ENCODE measurements around the gene KRTAP10-9.
"Not testable (repeated sequence)": the region's sequence is repeated elsewhere in the genome, so short reads cannot be mapped to it uniquely, and the experiment has no call there.

The KRTAP10-9 gene

DNA sequence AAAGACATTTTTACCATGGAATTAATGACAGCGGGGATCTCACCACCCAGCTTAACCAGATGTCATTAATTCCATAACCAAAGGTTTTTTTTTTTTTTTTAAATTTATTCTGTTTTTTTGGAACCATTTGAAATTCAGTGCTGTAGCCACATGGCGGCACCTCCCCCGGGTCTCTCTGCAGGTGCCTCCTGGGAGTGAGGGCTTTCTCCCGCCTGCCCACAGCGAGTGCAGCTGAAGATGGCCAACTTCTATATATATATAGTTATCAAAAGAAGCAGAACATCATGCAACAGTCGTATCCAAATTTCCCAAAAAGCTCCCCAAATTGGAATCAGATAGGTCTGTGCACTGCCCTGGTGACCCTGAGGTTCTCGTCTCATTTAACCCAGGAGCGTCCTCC, 11.4 kb upstream of the KRTAP10-9 start:
- DNase-seq: no peak

DNA sequence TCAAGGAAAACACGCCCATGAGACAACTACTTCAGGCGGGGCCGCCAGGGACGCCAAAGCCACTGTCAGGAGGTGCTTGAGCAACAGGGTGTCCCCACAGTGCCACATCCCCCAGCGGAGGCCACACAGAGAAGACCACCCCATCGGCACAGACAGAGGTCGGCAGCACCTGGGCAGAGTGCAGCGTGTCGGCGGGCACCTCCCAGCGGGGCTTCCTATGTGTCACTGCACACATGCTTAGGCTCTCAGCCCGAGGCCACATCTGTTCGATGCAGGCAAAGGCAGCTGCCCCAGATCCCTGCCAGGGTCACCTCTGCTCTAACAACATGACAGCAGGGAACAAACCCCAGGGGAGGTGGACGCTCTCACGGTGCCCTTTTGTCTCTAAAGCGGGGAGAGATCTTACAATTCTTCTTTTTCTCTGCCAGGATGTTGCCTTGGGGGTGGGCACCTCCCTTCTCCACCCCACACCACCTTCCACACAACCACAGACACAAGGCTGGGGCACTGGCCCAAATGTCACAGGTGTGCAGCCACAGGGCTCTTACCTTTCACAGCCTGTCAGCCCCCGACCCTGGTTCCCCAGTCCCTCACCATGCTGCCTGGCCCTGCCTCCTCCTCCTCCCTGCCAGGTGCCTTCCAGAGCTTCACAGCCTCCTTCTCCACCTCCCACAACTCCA, 10.8 kb upstream of the KRTAP10-9 start:
- DNase-seq: no peak

DNA sequence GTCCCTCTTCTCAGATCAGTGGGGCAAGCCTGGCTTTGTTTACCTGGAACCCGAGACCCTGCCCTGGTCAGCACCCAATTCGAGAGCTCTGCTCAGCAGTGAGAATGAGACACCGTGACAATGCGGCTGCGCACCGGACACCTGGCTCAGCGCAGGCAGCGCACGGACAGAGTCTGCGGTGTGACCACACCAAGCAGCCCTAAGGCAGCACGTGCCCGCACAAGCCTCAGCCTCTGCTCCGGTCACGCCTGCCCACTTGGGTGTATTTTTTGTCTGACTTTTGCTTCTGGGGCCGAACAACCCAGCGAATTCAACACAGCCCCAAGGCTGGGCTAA, 10.3 kb upstream of the KRTAP10-9 start:
- no peak for DNase-seq

DNA sequence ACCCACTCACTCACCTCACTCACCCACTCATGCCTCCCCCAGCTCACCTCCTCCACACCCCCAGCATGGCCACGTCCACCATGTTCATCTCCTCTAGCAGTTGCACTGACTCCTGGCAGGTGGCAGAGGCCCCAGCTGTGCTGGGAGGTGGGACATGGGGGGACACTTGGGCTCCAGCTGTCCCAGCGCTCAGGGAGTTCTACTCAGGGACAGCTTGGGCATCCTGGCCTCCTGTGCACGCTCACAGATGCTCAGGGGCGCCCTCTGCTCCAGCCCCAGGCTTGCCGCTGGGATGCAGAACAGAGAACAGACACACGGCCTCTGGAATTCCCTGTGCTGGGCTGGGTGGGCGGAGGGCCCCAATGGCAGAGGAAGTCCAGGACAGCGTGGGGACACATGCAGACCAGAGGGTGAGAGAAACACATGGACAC, 9.8 kb upstream of the KRTAP10-9 start:
- no peak for DNase-seq

DNA sequence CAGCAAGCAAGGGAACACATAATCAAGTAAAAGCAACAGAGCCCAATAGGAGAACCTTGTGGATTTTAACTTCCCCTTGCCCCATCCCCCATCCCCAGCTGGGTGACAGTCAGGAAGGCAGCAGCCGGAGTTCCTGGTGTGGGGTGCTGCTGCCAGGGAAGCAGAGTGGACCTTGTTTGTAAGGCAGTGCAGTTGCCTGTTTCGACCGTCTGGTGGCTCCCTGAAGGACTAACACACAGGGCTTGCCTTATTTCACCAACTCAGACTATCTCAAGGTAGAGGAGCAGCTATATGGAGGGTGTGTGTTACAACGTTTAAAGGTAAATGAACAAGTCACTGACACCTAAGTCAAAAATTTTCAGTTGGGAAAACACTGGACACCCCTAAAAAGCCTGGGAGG, 8.4 kb upstream of the KRTAP10-9 start:
- DNase-seq: no peak

DNA sequence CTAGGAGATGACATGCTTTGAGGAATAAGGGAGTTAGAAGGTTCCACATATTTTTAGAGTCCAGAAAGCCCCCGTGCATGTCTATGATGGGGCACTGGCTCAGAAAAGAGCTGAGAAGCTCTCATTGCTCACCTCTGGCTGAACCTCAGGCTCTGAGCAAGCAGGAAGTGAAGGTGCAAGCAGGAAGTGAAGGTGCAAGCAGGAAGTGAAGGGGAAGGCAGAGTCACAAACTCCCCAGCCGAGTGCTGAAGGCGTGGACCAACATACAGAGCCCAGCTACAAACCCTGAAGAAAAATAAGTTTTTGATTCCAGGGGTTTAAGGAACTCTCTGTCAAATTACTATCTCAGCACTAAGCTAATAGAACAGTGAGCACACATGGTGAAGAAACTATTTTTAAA, 8.0 kb upstream of the KRTAP10-9 start:
- DNase-seq: peak; percentile 48

DNA sequence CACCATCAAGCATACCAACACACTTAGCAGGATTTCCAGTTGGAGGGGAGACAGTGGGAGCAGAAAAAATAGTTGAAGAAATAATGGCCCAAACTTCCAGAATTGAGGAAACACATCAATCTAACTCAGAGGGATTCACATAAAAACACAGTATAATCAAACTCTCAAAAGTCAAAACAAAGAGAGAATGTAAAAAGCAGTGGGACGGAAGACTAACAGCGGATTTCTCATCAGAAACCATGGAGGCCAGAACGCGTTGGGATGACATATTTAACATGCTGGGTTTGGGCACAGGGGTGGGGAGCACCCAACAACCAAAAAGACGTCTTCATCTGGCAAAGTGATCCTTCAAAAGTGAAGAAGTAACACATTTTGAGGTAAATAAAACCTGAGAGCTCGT, 7.0 kb upstream of the KRTAP10-9 start:
- no peak for DNase-seq

DNA sequence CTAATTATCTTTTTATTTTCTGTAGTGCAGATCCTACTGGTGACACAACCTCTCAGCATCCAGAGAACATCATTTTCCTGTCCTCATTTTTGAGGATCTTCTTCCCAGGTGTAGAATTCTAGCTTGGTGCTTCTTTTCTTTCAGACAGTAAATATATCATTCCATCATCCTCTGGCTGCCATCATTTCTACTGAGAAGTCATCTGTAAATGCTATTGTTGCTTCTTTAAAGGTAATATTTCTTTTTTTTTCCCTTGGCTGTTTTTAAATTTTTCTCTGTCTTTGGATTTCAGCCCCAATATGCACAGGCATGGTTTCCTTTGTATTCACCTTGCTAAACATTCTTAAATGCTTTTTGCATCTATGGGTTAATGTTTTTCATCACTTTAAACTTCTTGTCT, 3.3 kb upstream of the KRTAP10-9 start:
- no peak for DNase-seq

DNA sequence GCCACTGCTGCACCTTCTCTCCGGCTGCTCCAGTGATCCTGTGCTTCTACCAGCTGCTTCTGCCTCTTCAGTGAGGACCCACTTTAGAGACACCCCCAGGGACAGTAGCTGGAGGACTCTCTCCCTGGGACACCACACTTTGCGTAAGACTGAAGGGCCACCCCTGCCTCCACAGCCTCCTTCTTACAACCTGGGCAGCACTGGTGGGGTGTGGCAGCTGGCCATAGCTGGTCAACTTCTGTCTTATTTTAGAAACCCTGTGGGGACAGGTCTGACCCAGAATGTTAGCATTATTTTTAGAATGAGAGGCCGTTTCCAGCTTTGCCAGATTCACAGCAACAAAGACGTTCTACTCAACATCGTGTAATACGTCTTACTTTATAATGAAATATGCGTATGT, 1.1 kb upstream of the KRTAP10-9 start:
- DNase-seq: no peak

DNA sequence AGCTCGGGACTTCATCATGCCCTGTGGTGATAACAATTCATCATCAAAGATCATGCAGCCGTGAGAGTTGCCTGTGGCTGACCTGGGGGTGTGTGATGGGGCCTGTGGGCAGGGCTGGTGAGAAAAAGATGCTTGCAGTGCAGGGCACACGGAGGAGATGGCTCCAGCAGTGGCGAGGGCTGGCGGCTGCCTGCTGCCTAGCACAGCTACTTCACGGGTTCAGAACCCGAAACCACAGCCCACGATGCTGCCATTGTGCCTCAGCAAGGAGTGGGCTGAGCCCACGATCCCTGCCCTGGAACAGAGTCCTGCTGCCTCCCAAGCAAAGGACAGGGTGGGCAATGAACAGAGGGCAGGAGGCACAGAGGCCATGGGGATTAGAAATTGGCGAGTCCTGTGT, 631 bp upstream of the KRTAP10-9 start:
- DNase-seq: no peak

DNA sequence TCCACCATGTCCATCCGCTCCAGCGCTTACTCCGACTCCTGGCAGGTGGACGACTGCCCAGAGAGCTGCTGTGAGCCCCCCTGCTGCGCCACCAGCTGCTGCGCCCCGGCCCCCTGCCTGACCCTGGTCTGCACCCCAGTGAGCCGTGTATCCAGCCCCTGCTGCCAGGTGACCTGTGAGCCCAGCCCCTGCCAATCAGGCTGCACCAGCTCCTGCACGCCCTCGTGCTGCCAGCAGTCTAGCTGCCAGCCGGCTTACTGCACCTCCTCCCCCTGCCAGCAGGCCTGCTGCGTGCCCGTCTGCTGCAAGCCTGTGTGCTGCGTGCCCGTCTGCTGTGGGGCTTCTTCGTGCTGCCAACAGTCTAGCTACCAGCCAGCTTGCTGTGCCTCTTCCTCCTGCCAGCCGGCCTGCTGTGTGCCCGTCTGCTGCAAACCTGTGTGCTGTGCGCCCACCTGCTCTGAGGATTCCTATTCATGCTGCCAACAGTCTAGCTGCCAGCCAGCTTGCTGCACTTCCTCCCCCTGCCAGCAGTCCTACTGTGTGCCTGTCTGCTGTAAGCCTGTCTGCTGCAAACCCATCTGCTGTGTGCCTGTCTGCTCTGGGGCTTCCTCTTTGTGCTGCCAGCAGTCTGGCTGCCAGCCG, 409 bp downstream of the KRTAP10-9 start:
- not testable (repeated sequence) for DNase-seq

DNA sequence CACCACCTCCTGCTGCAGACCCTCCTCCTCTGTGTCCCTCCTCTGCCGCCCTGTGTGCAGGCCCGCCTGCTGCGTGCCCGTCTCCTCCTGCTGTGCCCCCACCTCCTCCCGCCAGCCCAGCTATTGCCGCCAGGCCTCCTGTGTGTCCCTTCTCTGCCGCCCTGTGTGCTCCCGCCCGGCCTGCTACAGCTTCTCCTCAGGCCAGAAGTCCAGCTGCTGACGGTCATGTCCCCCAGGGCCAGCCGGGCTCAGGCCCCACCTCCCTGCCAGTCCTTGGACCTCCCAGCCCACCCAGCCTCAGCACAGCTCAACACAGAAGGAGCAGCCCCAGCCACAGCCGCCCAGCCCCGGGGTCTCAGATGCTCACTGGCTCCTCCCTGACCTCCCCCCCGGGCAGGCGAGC, 939 bp downstream of the KRTAP10-9 start:
- not testable (repeated sequence) for DNase-seq

DNA sequence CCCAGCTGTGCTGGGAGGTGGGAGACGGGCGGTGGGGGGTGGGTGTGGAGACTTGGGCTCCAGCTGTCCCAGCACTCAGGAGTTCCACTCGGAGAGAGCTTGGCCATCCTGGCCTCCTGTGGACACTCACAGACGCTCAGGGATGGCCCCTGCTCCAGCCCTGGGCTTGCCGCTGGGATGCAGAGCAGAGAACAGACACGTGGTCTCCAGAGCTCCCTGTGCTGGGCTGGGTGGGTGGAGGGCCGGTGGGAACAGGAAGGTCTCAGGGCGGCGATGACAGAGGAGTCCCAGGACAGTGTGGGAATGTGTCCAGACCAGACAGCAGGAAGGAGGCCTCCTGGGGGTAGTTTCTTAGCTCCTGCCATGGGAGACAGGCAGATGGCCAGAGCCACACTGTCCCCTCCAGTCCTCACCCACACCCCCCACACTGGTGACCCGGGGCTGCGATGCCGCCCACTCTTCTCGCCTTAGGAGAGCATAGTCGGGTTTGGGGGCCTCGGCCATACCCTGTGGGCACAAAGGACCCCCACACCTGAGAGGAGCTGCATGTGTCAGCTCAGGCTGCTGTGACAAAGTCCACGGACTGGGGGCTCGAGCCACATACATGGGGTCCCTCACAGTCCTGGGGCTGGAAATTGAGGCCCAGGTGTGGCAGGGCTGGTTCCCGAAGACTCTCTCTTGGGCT, 2.0 kb downstream of the KRTAP10-9 start:
- no peak for DNase-seq

DNA sequence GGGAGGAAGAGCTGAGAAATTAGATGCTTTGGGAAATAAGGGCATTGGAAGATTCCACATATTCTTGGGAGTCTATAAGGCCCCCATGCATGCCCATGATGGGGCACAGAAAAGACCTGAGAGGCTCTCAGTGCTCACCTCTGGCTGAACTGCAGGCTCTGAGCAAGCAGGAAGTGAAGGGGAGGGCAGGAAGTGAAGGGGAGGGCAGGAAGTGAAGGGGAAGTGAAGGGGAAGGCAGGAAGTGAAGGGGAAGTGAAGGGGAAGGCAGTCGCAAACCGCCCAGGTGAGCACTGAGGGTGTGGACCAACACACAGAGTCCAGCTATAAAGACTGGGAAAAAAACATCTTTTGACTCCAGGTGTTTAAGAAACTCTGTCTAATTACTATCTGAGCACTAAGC, 3.5 kb downstream of the KRTAP10-9 start:
- DNase-seq: no peak

DNA sequence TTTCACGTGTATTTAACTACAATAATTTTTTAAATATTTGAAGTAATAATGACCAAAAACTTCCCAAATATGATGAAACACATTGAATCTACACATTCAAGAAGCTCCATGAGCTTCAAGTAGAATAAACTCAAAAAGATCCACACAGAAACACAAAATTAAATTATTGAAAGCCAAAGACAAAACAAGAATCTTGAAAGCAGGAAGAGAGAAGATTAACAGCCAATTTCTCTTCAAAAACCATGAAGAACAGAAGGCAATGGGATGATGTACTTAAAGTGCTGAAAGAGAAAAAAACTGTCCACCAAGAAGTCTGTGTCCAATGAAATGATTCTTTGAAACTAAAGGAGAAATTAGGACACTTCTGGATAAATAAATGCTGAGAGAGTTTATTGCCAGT, 5.2 kb downstream of the KRTAP10-9 start:
- DNase-seq: no peak

DNA sequence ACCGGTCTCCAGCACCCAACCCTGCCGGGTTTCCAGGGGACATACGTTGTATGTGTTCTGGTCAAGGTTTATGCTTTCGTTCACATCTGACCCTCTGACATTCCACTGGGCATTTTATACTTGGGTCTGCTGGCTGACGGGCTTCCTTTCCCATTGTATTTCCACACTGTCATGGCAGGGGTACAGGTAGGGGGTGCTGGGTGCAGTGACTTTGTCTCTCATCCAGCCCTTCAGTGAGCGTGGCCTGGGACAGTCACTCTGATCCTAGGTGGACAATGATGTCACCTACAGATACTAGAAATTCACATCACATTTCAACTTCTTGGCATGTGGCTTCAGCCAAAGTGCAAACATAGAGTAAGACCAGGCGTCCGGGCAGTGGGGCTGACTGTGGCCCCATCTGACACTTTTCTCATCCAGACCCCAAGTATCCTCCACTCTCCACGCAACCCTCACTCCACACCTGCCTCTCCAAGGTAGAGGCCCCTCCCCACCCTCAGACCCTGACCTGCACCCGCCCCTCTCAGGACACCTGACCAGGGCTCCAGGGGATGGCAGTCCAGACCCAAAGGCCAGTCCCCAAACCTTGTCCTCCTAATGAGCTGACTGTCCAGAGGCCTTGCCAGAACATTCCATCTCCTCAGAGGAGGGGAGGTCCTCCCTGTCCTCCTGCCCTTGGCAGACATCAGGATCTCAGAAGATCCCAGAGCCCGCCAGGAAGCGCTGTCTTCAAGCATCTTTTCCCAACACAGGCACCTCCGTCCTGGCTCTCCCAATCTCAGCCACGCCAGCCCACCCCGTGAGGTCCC, 9.5 kb downstream of the KRTAP10-9 start:
- DNase-seq: no peak

DNA sequence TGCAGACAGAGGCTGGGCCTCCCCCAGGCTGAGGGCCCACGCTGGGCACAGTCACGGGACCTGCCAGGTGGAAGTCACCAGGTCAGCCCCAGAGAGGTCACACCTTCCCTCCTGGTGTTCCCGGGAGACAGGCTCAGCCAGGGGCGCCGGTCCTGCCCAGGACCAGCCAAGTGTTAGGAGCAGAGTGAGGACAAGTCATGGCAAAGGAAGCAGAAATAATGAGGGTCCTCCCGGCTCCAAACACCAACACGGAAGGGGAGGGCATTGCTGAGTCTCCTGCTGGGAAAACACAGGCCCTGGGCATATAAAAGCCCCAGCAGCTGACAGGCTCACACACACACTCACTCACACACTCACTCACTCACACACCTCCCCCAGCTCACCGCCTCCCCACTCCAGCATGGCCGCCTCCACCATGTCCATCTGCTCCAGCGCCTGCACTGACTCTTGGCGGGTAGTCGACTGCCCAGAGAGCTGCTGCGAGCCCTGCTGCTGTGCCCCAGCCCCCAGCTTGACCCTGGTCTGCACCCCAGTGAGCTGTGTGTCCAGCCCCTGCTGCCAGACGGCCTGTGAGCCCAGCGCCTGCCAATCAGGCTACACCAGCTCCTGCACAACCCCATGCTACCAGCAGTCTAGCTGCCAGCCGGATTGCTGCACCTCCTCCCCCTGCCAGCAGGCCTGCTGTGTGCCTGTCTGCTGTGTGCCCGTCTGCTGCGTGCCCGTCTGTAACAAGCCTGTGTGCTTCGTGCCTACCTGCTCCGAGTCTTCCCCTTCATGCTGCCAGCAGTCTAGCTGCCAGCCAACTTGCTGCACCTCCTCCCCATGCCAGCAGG, 10.3 kb downstream of the KRTAP10-9 start, which contains the start of gene KRTAP10-10:
Gene KRTAP10-10, plus strand, starts transcription at position 339 of the 833 bp plus-strand sequence. Its CDS starts 62 bp downstream, at position 401.
- DNase-seq: no peak

DNA sequence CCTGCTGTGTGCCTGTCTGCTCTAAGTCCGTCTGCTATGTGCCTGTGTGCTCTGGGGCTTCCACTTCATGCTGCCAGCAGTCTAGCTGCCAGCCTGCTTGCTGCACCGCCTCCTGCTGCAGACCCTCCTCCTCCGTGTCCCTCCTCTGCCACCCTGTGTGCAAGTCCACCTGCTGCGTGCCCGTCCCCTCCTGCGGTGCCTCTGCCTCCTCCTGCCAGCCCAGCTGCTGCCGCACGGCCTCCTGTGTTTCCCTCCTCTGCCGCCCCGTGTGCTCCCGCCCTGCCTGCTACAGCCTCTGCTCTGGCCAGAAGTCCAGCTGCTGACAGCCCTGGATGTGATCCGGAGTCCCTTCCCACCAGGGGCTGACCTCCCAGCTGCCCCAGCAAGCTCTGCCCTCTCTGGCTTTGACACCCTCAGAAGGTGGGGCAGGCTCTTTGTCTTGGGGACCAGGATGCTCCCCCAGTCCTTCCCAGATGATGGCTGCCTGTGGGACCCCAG, 11.0 kb downstream of the KRTAP10-9 start:
- not testable (repeated sequence) for DNase-seq

DNA sequence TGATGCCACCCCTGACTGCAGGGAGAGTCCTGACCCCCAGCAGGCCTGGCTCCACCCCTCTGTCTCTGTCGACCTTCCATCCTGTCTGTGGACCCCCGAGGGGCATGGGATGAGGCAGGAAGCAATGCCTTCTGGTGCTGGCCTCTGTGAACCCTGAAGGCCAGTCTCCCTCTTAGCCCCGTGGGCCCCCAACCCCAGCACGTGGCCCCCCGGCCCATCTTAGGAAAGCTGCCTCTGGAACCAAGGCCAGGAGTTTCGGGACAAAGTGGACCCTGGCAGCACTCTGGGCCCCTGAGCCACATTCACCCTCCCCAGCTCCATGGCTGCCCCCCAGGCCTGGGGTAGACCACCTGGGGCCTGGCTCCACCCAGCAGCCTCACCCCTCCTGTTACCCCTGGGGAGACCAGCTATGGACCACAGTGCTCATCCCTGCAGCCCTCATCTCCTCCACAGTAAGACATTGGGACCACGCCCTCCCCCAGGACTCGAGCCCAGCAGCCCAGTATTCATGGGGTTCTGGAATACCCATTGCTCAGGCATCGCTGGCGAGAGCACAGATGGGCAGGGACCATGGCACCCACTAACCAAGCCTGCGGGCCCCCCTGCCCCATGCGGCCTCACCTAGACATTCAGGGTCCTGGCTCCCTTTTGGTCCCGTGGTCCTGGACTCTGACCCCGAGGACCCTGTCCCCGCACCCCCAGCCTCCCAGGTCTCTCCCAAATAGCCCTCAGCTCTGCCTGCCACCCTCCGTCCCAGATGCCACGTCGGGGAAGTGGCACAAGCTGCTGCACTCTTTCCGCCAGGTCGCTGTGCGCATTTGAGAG, 11.8 kb downstream of the KRTAP10-9 start:
- DNase-seq: not testable (repeated sequence)

DNA sequence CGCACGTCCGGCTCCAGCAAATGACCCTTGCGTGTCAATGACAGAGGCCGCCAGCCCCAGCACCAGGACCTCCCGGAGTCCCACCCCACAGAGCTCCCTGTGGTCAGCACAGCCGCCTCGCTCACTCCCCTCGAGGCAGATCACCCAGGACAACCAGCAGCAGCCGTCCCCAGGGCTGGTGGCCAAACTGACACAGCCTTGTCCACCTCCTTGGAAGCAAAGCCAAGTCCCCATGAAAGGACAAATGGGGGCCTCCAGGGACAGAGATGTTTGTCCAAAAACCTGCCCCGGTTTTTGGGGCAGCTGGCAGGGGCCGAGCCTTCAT, 12.4 kb downstream of the KRTAP10-9 start:
- DNase-seq: no peak

DNA sequence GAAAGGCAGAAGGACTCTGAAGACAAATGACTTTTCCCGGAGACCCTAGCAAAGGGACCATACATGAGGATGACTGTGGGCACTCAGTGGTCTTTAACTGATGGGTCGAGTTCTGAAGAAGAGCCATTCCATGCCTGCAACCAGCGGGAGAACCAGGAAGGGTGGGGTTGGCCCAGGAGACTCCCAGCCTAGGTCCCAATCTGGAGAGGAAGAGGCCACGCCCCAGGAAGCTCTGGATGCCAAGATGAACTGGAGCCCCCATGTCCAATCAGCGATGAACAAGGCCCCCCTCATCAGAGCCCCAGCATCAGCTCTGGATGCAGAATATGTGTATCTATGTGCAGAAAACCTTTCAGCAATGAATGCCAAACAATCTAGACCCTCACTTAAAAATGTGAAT, 13.9 kb downstream of the KRTAP10-9 start:
- no peak for DNase-seq
